ENCODE results near the gene STAG1.
A peak's percentile ranks its signal among the peaks of the same experiment; 100 is the strongest.
"Not testable (repeated sequence)": the region's sequence is repeated elsewhere in the genome, so short reads cannot be mapped to it uniquely, and the experiment has no call there.

Gene STAG1

GRCh38 chr3:136343873-136344555 lies 408.2 kb downstream of the STAG1 start:
- H3K4me1 ChIP-seq (ENCODE audit: control insufficient read depth, insufficient read depth, low read length): peaks cover 6% of the 10 kb centered on the region
- no peaks in the 10 kb centered on the region for H3K27me3 ChIP-seq (ENCODE audit: control insufficient read depth in 1 of 2, insufficient read depth in 2 of 2, low read length in 2 of 2)
- H3K4me3 ChIP-seq (ENCODE audit: low read length in 2 of 2): peak overlapping the region in 1 of 2 donors; percentile 6
- peak overlapping the region in 1 of 2 donors; percentile 13 for H3K9ac ChIP-seq (ENCODE audit: low read length in 2 of 2)
- H3K9me3 ChIP-seq (ENCODE audit: control insufficient read depth in 2 of 2, low read length in 2 of 2): no peaks in the 10 kb centered on the region
- H3K27ac ChIP-seq (ENCODE audit: low read length): no peak overlapping the region
- peaks cover 12 to 17% of the 10 kb centered on the region in 2 donors for H3K36me3 ChIP-seq (ENCODE audit: control insufficient read depth in 2 of 2, insufficient read depth in 2 of 2, low read length in 2 of 2)

GRCh38 chr3:136343446-136343845 lies 408.7 kb downstream of the STAG1 start:
- Histone ChIP-seq H3K9ac (ENCODE audit: low read length in 2 of 2) (peak overlapping the region in 1 of 2 donors; percentile 13), H3K9me3 (ENCODE audit: control insufficient read depth in 2 of 2, low read length in 2 of 2) (no peaks in the 10 kb centered on the region), H3K27ac (ENCODE audit: low read length) (no peak overlapping the region), H3K27me3 (ENCODE audit: control insufficient read depth in 1 of 2, insufficient read depth in 2 of 2, low read length in 2 of 2) (no peaks in the 10 kb centered on the region), H3K4me3 (ENCODE audit: low read length in 2 of 2) (no peak overlapping the region), H3K36me3 (ENCODE audit: control insufficient read depth in 2 of 2, insufficient read depth in 2 of 2, low read length in 2 of 2) (peaks cover 12 to 15% of the 10 kb centered on the region in 2 donors), H3K4me1 (ENCODE audit: control insufficient read depth, insufficient read depth, low read length) (peaks cover 6% of the 10 kb centered on the region)

- H3K36me3 ChIP-seq (ENCODE audit: control insufficient read depth in 2 of 2, insufficient read depth in 2 of 2, low read length in 2 of 2): peaks cover 24 to 32% of the 10 kb centered on the region in 2 donors
- H3K27me3 ChIP-seq (ENCODE audit: control insufficient read depth in 1 of 2, insufficient read depth in 2 of 2, low read length in 2 of 2): no peaks in the 10 kb centered on the region
- H3K4me1 ChIP-seq (ENCODE audit: control insufficient read depth, insufficient read depth, low read length): no peaks in the 10 kb centered on the region
- no peak overlapping the region for H3K9ac ChIP-seq (ENCODE audit: low read length in 2 of 2)
- H3K9me3 ChIP-seq (ENCODE audit: control insufficient read depth in 2 of 2, low read length in 2 of 2): no peaks in the 10 kb centered on the region
- H3K4me3 ChIP-seq (ENCODE audit: low read length in 2 of 2): no peak overlapping the region
- no peak overlapping the region for H3K27ac ChIP-seq (ENCODE audit: low read length)
Observed at GRCh38 chr3:136336329-136337100, 415.7 kb downstream of the STAG1 start.

GRCh38 chr3:136334726-136335125 lies 417.5 kb downstream of the STAG1 start:
- H3K27me3 ChIP-seq (ENCODE audit: control insufficient read depth in 1 of 2, insufficient read depth in 2 of 2, low read length in 2 of 2); H3K9me3 ChIP-seq (ENCODE audit: control insufficient read depth in 2 of 2, low read length in 2 of 2); H3K9ac ChIP-seq (ENCODE audit: low read length in 2 of 2); H3K4me1 ChIP-seq (ENCODE audit: control insufficient read depth, insufficient read depth, low read length); H3K27ac ChIP-seq (ENCODE audit: low read length); H3K4me3 ChIP-seq (ENCODE audit: low read length in 2 of 2): not testable (repeated sequence)
- peaks cover 19 to 24% of the 10 kb centered on the region in 2 donors for H3K36me3 ChIP-seq (ENCODE audit: control insufficient read depth in 2 of 2, insufficient read depth in 2 of 2, low read length in 2 of 2)

- H3K4me3 ChIP-seq (ENCODE audit: low read length in 2 of 2): no peak overlapping the region
- no peaks in the 10 kb centered on the region for H3K4me1 ChIP-seq (ENCODE audit: control insufficient read depth, insufficient read depth, low read length)
- H3K36me3 ChIP-seq (ENCODE audit: control insufficient read depth in 2 of 2, insufficient read depth in 2 of 2, low read length in 2 of 2): peaks cover 21% of the 10 kb centered on the region in 2 donors
- no peaks in the 10 kb centered on the region for H3K27me3 ChIP-seq (ENCODE audit: control insufficient read depth in 1 of 2, insufficient read depth in 2 of 2, low read length in 2 of 2)
- no peaks in the 10 kb centered on the region for H3K9me3 ChIP-seq (ENCODE audit: control insufficient read depth in 2 of 2, low read length in 2 of 2)
- H3K27ac ChIP-seq (ENCODE audit: low read length): no peak overlapping the region
- no peak overlapping the region for H3K9ac ChIP-seq (ENCODE audit: low read length in 2 of 2)
Observed at GRCh38 chr3:136334209-136334608, 418.0 kb downstream of the STAG1 start.

- Histone ChIP-seq H3K27me3 (ENCODE audit: control insufficient read depth in 1 of 2, insufficient read depth in 2 of 2, low read length in 2 of 2) (no peaks in the 10 kb centered on the region), H3K36me3 (ENCODE audit: control insufficient read depth in 2 of 2, insufficient read depth in 2 of 2, low read length in 2 of 2) (peaks cover 25 to 35% of the 10 kb centered on the region in 2 donors), H3K4me1 (ENCODE audit: control insufficient read depth, insufficient read depth, low read length) (no peaks in the 10 kb centered on the region), H3K9ac (ENCODE audit: low read length in 2 of 2) (no peak overlapping the region), H3K27ac (ENCODE audit: low read length) (no peak overlapping the region), H3K9me3 (ENCODE audit: control insufficient read depth in 2 of 2, low read length in 2 of 2) (no peaks in the 10 kb centered on the region), H3K4me3 (ENCODE audit: low read length in 2 of 2) (no peak overlapping the region)
Observed at GRCh38 chr3:136332776-136333175, 419.4 kb downstream of the STAG1 start.

- H3K9ac ChIP-seq (ENCODE audit: low read length in 2 of 2): no peak overlapping the region
- H3K27me3 ChIP-seq (ENCODE audit: control insufficient read depth in 1 of 2, insufficient read depth in 2 of 2, low read length in 2 of 2): no peaks in the 10 kb centered on the region
- H3K9me3 ChIP-seq (ENCODE audit: control insufficient read depth in 2 of 2, low read length in 2 of 2): no peaks in the 10 kb centered on the region
- H3K36me3 ChIP-seq (ENCODE audit: control insufficient read depth in 2 of 2, insufficient read depth in 2 of 2, low read length in 2 of 2): peaks cover 27 to 39% of the 10 kb centered on the region in 2 donors
- H3K4me3 ChIP-seq (ENCODE audit: low read length in 2 of 2): no peak overlapping the region
- no peaks in the 10 kb centered on the region for H3K4me1 ChIP-seq (ENCODE audit: control insufficient read depth, insufficient read depth, low read length)
- no peak overlapping the region for H3K27ac ChIP-seq (ENCODE audit: low read length)
Observed at GRCh38 chr3:136332302-136332701, 419.9 kb downstream of the STAG1 start.

- Histone ChIP-seq H3K9ac (ENCODE audit: low read length in 2 of 2) (no peak overlapping the region), H3K9me3 (ENCODE audit: control insufficient read depth in 2 of 2, low read length in 2 of 2) (no peaks in the 10 kb centered on the region), H3K27me3 (ENCODE audit: control insufficient read depth in 1 of 2, insufficient read depth in 2 of 2, low read length in 2 of 2) (no peaks in the 10 kb centered on the region), H3K36me3 (ENCODE audit: control insufficient read depth in 2 of 2, insufficient read depth in 2 of 2, low read length in 2 of 2) (peaks cover 30 to 50% of the 10 kb centered on the region in 2 donors), H3K27ac (ENCODE audit: low read length) (no peak overlapping the region), H3K4me3 (ENCODE audit: low read length in 2 of 2) (no peak overlapping the region), H3K4me1 (ENCODE audit: control insufficient read depth, insufficient read depth, low read length) (no peaks in the 10 kb centered on the region)
Observed at GRCh38 chr3:136330900-136331299, 421.3 kb downstream of the STAG1 start.

GRCh38 chr3:136329593-136329992 lies 422.6 kb downstream of the STAG1 start:
- no peak overlapping the region for H3K4me3 ChIP-seq (ENCODE audit: low read length in 2 of 2)
- H3K27ac ChIP-seq (ENCODE audit: low read length): no peak overlapping the region
- no peaks in the 10 kb centered on the region for H3K4me1 ChIP-seq (ENCODE audit: control insufficient read depth, insufficient read depth, low read length)
- H3K9me3 ChIP-seq (ENCODE audit: control insufficient read depth in 2 of 2, low read length in 2 of 2): no peaks in the 10 kb centered on the region
- no peaks in the 10 kb centered on the region for H3K27me3 ChIP-seq (ENCODE audit: control insufficient read depth in 1 of 2, insufficient read depth in 2 of 2, low read length in 2 of 2)
- peaks cover 30 to 41% of the 10 kb centered on the region in 2 donors for H3K36me3 ChIP-seq (ENCODE audit: control insufficient read depth in 2 of 2, insufficient read depth in 2 of 2, low read length in 2 of 2)
- no peak overlapping the region for H3K9ac ChIP-seq (ENCODE audit: low read length in 2 of 2)

- H3K36me3 ChIP-seq (ENCODE audit: control insufficient read depth in 2 of 2, insufficient read depth in 2 of 2, low read length in 2 of 2): peaks cover 21 to 33% of the 10 kb centered on the region in 2 donors
Observed at GRCh38 chr3:136327671-136328070, 424.5 kb downstream of the STAG1 start.

GRCh38 chr3:136326316-136326715 lies 425.9 kb downstream of the STAG1 start:
- peaks cover 21 to 34% of the 10 kb centered on the region in 2 donors for H3K36me3 ChIP-seq (ENCODE audit: control insufficient read depth in 2 of 2, insufficient read depth in 2 of 2, low read length in 2 of 2)

More at GRCh38 chr3:136327671-136328070, 424.5 kb downstream of the STAG1 start:
- Histone ChIP-seq H3K27me3 (ENCODE audit: control insufficient read depth in 1 of 2, insufficient read depth in 2 of 2, low read length in 2 of 2) (no peaks in the 10 kb centered on the region), H3K4me3 (ENCODE audit: low read length in 2 of 2) (no peak overlapping the region), H3K4me1 (ENCODE audit: control insufficient read depth, insufficient read depth, low read length) (no peaks in the 10 kb centered on the region), H3K9me3 (ENCODE audit: control insufficient read depth in 2 of 2, low read length in 2 of 2) (no peaks in the 10 kb centered on the region), H3K9ac (ENCODE audit: low read length in 2 of 2) (no peak overlapping the region), H3K27ac (ENCODE audit: low read length) (no peak overlapping the region)

More at GRCh38 chr3:136326316-136326715, 425.9 kb downstream of the STAG1 start:
- no peak overlapping the region for H3K4me3 ChIP-seq (ENCODE audit: low read length in 2 of 2)
- no peak overlapping the region for H3K9ac ChIP-seq (ENCODE audit: low read length in 2 of 2)
- H3K4me1 ChIP-seq (ENCODE audit: control insufficient read depth, insufficient read depth, low read length): no peaks in the 10 kb centered on the region
- H3K9me3 ChIP-seq (ENCODE audit: control insufficient read depth in 2 of 2, low read length in 2 of 2): peaks cover 0 to 3% of the 10 kb centered on the region in 2 donors
- no peak overlapping the region for H3K27ac ChIP-seq (ENCODE audit: low read length)
- H3K27me3 ChIP-seq (ENCODE audit: control insufficient read depth in 1 of 2, insufficient read depth in 2 of 2, low read length in 2 of 2): no peaks in the 10 kb centered on the region
